ENCODE results near the gene SIPA1L3.
A peak's percentile ranks its signal among the peaks of the same experiment; 100 is the strongest.

The SIPA1L3 gene

GRCh38 chr19:38056646-38057045 lies 149.6 kb downstream of the SIPA1L3 start:
- POLR2A ChIA-PET, result interaction anchor here (0.6 kb wide), 1 partner anchor 133 kb away, joined by 3 read pairs; no protein-coding TSS in a partner anchor
- H3K4me3 ChIP-seq (ENCODE audit: low read depth, low read length), result no peak overlapping the region
- CTCF ChIA-PET, result interaction anchor here (1.3 kb wide), 1 partner anchor 38 kb away, joined by 3 read pairs; no protein-coding TSS in a partner anchor
- H3K9me3 ChIP-seq (ENCODE audit: control insufficient read depth, insufficient read depth, low read depth, low read length), result no peaks in the 10 kb centered on the region
- H3K36me3 ChIP-seq (ENCODE audit: control insufficient read depth in 2 of 2, insufficient read depth in 1 of 2, low read length in 2 of 2), result peaks cover 0 to 2% of the 10 kb centered on the region in 2 experiments; a peak in 1 of 3 replicates
- TF ChIP-seq, protein P1, sequence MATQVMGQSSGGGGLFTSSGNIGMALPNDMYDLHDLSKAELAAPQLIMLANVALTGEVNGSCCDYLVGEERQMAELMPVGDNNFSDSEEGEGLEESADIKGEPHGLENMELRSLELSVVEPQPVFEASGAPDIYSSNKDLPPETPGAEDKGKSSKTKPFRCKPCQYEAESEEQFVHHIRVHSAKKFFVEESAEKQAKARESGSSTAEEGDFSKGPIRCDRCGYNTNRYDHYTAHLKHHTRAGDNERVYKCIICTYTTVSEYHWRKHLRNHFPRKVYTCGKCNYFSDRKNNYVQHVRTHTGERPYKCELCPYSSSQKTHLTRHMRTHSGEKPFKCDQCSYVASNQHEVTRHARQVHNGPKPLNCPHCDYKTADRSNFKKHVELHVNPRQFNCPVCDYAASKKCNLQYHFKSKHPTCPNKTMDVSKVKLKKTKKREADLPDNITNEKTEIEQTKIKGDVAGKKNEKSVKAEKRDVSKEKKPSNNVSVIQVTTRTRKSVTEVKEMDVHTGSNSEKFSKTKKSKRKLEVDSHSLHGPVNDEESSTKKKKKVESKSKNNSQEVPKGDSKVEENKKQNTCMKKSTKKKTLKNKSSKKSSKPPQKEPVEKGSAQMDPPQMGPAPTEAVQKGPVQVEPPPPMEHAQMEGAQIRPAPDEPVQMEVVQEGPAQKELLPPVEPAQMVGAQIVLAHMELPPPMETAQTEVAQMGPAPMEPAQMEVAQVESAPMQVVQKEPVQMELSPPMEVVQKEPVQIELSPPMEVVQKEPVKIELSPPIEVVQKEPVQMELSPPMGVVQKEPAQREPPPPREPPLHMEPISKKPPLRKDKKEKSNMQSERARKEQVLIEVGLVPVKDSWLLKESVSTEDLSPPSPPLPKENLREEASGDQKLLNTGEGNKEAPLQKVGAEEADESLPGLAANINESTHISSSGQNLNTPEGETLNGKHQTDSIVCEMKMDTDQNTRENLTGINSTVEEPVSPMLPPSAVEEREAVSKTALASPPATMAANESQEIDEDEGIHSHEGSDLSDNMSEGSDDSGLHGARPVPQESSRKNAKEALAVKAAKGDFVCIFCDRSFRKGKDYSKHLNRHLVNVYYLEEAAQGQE (tag by site-specific recombination; IDR thresholded peaks at IDR 0.05), result no peak
- no peak for TF ChIP-seq ZNF350 (tag by site-specific recombination; IDR thresholded peaks at IDR 0.05)
- peak; percentile 78 for TF ChIP-seq ZNF664 (tag by site-specific recombination; IDR thresholded peaks at IDR 0.05)
- TF ChIP-seq ZNF658 (tag by site-specific recombination; IDR thresholded peaks at IDR 0.05), result no peak
- peaks cover 22% of the 10 kb centered on the region for H3K4me1 ChIP-seq (ENCODE audit: control insufficient read depth, insufficient read depth, low read length)
- no peak overlapping the region for H3K27ac ChIP-seq (ENCODE audit: extremely low read depth, low read depth, low read length)

- POLR2A ChIA-PET, result no interaction called here
- CTCF ChIA-PET, result interaction anchor here (0.6 to 2.3 kb wide), 3 partner anchors 36 to 435 kb away, joined by 3 to 9 read pairs (median 3); no protein-coding TSS in a partner anchor
- Histone ChIP-seq H3K27ac (ENCODE audit: extremely low read depth, low read depth, low read length) (peak overlapping the region; percentile 16; the same call in 1 of the 2 replicates), H3K4me1 (ENCODE audit: control insufficient read depth, insufficient read depth, low read length) (peaks cover 22% of the 10 kb centered on the region), H3K4me3 (ENCODE audit: low read depth, low read length) (no peak overlapping the region), H3K36me3 (ENCODE audit: control insufficient read depth in 2 of 2, insufficient read depth in 1 of 2, low read length in 2 of 2) (peaks cover 0 to 3% of the 10 kb centered on the region in 2 experiments; a peak in 1 of 3 replicates), H3K9me3 (ENCODE audit: control insufficient read depth, insufficient read depth, low read depth, low read length) (no peaks in the 10 kb centered on the region)
- TF ChIP-seq ZNF561 (tag by site-specific recombination; IDR thresholded peaks at IDR 0.05; ENCODE audit: borderline replicate concordance) (no peak), ZNF214 (tag by site-specific recombination; IDR thresholded peaks at IDR 0.05; ENCODE audit: borderline replicate concordance) (no peak), ZNF23 (tag by site-specific recombination; IDR thresholded peaks at IDR 0.05; ENCODE audit: borderline replicate concordance) (no peak), ZNF174 (tag by site-specific recombination; IDR thresholded peaks at IDR 0.05) (no peak), KLF1 (tag by site-specific recombination; IDR thresholded peaks at IDR 0.05) (no peak), ZNF19 (tag by site-specific recombination; IDR thresholded peaks at IDR 0.05; ENCODE audit: low read depth) (no peak), EGR2 (tag by site-specific recombination; IDR thresholded peaks at IDR 0.05; ENCODE audit: low read depth) (no peak), ZNF600 (tag by site-specific recombination; IDR thresholded peaks at IDR 0.05) (no peak), ZNF426 (tag by site-specific recombination; IDR thresholded peaks at IDR 0.05) (no peak), ZNF423 (tag by site-specific recombination; IDR thresholded peaks at IDR 0.05) (peak; percentile 28; the same call in 1 of the 2 replicates), ZNF549 (tag by site-specific recombination; IDR thresholded peaks at IDR 0.05) (no peak), TCF7L2 (IDR thresholded peaks at IDR 0.05; ENCODE audit: borderline replicate concordance, low read depth, low read length) (no peak), ZFHX2 (tag by site-specific recombination; conservative IDR thresholded peaks at IDR 0.05) (no peak), ZNF394 (tag by site-specific recombination; IDR thresholded peaks at IDR 0.05; ENCODE audit: borderline replicate concordance) (no peak), HOXC10 (CRISPR knock-in tag; IDR thresholded peaks at IDR 0.05) (no peak), ZNF202 (tag by site-specific recombination; IDR thresholded peaks at IDR 0.05; ENCODE audit: borderline replicate concordance) (no peak), ZIC2 (tag by site-specific recombination; IDR thresholded peaks at IDR 0.05) (peak; percentile 98), ZBTB20 (tag by site-specific recombination; IDR thresholded peaks at IDR 0.05) (no peak), ZBTB8A (tag by site-specific recombination; IDR thresholded peaks at IDR 0.05) (no peak), ZNF2 (tag by site-specific recombination; IDR thresholded peaks at IDR 0.05) (no peak), ZNF341 (tag by site-specific recombination; IDR thresholded peaks at IDR 0.05; ENCODE audit: low read depth) (peak; percentile 43; the same call in 1 of the 2 replicates), ZNF501 (tag by site-specific recombination; IDR thresholded peaks at IDR 0.05) (no peak), HOXD13 (CRISPR knock-in tag; IDR thresholded peaks at IDR 0.05; ENCODE audit: borderline replicate concordance) (no peak)
- TF ChIP-seq, protein P2, sequence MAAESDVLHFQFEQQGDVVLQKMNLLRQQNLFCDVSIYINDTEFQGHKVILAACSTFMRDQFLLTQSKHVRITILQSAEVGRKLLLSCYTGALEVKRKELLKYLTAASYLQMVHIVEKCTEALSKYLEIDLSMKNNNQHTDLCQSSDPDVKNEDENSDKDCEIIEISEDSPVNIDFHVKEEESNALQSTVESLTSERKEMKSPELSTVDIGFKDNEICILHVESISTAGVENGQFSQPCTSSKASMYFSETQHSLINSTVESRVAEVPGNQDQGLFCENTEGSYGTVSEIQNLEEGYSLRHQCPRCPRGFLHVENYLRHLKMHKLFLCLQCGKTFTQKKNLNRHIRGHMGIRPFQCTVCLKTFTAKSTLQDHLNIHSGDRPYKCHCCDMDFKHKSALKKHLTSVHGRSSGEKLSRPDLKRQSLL (tag by site-specific recombination; IDR thresholded peaks at IDR 0.05), result peak; percentile 20; the same call in 1 of the 2 replicates
These were observed 151.1 kb downstream of the SIPA1L3 start for GRCh38 chr19:38057959-38058690.
